ENCODE measurements around the gene HMHB1. TPM values are rescaled to one million over a fixed set of nuclear protein-coding genes. Genes with fewer than 3 reads are reported as not detected.

The HMHB1 gene
- total RNA-seq, 4 donors from 2014 or later: not detected

GRCh38 chr5:143796125-143796524 lies 15.8 kb upstream of the HMHB1 start:
- Histone ChIP-seq H3K4me1 (peaks cover 0 to 4% (median 2%) of the 10 kb centered on the region in 4 donors), H3K27me3 (no peaks in the 10 kb centered on the region), H3K36me3 (no peaks in the 10 kb centered on the region), H3K27ac (replicated peaks in 1 of 4) (no peak overlapping the region), H3K4me3 (no peak overlapping the region), H3K9me3 (no peaks in the 10 kb centered on the region)
- WGBS: 49% methylated on average over 4 of the region's 4 CpGs
- intact Hi-C loops (cut with DNase I): no loop called here
- no peak for DNase-seq (ENCODE audit: extremely low spot score)
- no peak for TF ChIP-seq CTCF (IDR thresholded peaks at IDR 0.05)

DNA sequence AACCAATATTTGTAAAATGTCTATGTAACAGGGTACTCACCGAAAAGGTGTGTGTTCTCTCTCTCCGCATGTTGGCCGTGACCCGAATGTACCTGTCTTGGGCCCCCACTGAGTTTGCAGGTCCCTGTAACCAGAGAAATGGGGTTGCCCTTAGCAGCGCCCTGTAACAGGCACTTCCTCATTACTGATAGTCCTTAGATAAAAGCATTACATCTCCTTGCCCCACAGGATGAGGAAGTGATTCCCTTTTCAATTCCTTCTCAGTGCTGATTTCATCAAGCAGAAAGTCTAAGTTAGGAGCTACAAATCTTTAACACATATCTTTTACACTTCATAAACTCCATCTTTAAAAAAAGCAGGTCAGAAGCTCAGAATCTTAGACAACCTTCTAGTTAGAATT lies 15.2 kb upstream of the HMHB1 start:
- no peak overlapping the region for H3K4me3 ChIP-seq
- 88% methylated on average over 5 of the region's 5 CpGs for WGBS
- DNase-seq (ENCODE audit: extremely low spot score): no peak
- H3K9me3 ChIP-seq: no peaks in the 10 kb centered on the region
- H3K27ac ChIP-seq (replicated peaks in 1 of 4): no peak overlapping the region
- TF ChIP-seq POLR2A (IDR thresholded peaks at IDR 0.05; ENCODE audit: low read depth): no peak
- TF ChIP-seq POLR2AphosphoS5 (IDR thresholded peaks at IDR 0.05): no peak
- peaks cover 0 to 4% (median 1%) of the 10 kb centered on the region in 4 donors for H3K4me1 ChIP-seq
- intact Hi-C loops (cut with DNase I): no loop called here
- no peaks in the 10 kb centered on the region for H3K27me3 ChIP-seq
- no peaks in the 10 kb centered on the region for H3K36me3 ChIP-seq

DNA sequence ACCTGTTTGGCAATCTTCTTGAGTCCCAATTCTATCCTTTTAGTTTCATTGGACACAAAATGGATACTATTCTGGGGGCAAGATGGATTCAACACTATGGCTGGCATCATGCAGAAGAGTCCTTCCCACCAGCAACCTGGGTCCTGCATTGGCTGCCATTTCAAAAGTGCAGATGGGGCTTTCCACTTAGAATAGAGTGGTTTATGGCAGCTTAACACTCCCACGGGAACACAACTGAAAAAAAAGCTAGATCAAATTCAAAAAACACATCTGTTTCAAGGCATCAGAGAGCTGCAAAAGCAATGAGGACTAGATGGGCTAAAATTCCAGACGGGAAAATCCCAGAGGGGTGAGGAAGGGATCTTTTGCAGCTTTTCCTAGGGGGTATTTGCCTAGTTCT lies 11.2 kb upstream of the HMHB1 start:
- 71% methylated on average over 2 of the region's 2 CpGs for WGBS
- Histone ChIP-seq H3K4me1 (no peaks in the 10 kb centered on the region), H3K4me3 (no peak overlapping the region), H3K27me3 (no peaks in the 10 kb centered on the region), H3K9me3 (no peaks in the 10 kb centered on the region), H3K27ac (replicated peaks in 1 of 4) (no peak overlapping the region), H3K36me3 (no peaks in the 10 kb centered on the region)
- TF ChIP-seq CTCF (IDR thresholded peaks at IDR 0.05) (no peak), POLR2AphosphoS5 (IDR thresholded peaks at IDR 0.05) (no peak), EP300 (IDR thresholded peaks at IDR 0.05) (no peak), POLR2A (IDR thresholded peaks at IDR 0.05; ENCODE audit: low read depth) (no peak)
- intact Hi-C loops (cut with DNase I): no loop called here
- no peak for DNase-seq (ENCODE audit: extremely low spot score)

- TF ChIP-seq POLR2AphosphoS5 (IDR thresholded peaks at IDR 0.05): no peak
- TF ChIP-seq CTCF (IDR thresholded peaks at IDR 0.05): no peak
- TF ChIP-seq POLR2A (IDR thresholded peaks at IDR 0.05; ENCODE audit: low read depth): no peak
- no peak for TF ChIP-seq EP300 (IDR thresholded peaks at IDR 0.05)
- H3K4me1 ChIP-seq: no peaks in the 10 kb centered on the region
- DNase-seq (ENCODE audit: extremely low spot score): no peak
- intact Hi-C loops (cut with DNase I): no loop called here
- H3K9me3 ChIP-seq: no peaks in the 10 kb centered on the region
- no peaks in the 10 kb centered on the region for H3K36me3 ChIP-seq
- H3K27ac ChIP-seq (replicated peaks in 1 of 4): no peak overlapping the region
- WGBS: 91% methylated on average over 6 of the region's 6 CpGs
- no peak overlapping the region for H3K4me3 ChIP-seq
- no peaks in the 10 kb centered on the region for H3K27me3 ChIP-seq
Observed at GRCh38 chr5:143801252-143801939, 10.6 kb upstream of the HMHB1 start.

GRCh38 chr5:143805861-143806260 lies 6.1 kb upstream of the HMHB1 start:
- DNase-seq (ENCODE audit: extremely low spot score): no peak
- Histone ChIP-seq H3K36me3 (no peaks in the 10 kb centered on the region), H3K27me3 (no peaks in the 10 kb centered on the region), H3K9me3 (no peaks in the 10 kb centered on the region), H3K4me1 (no peaks in the 10 kb centered on the region), H3K4me3 (no peak overlapping the region), H3K27ac (replicated peaks in 1 of 4) (no peak overlapping the region)
- 81% methylated on average over 2 of the region's 2 CpGs for WGBS
- intact Hi-C loops (cut with DNase I): no loop called here
- TF ChIP-seq POLR2A (IDR thresholded peaks at IDR 0.05; ENCODE audit: low read depth): no peak
- no peak for TF ChIP-seq POLR2AphosphoS5 (IDR thresholded peaks at IDR 0.05)
- no peak for TF ChIP-seq CTCF (IDR thresholded peaks at IDR 0.05)
- TF ChIP-seq EP300 (IDR thresholded peaks at IDR 0.05): no peak
